Common myeloid progenitor, CD34-positive (primary cell): ENCODE results near the gene PPFIA1.

Experiments
- CTCF ChIA-PET: fragments of 350-600 bp; sonication (Branson Sonifier 250); formaldehyde crosslinking; loops from one replicate; lab custom pipeline; 2021; ENCODE audit warnings: antibody characterized with exemption; lab: Charles Lee
- POLR2A ChIA-PET: fragments of 350-600 bp; sonication (Branson Sonifier 250); formaldehyde crosslinking; loops from one replicate; lab custom pipeline; 2021; ENCODE audit warnings: antibody characterized with exemption; lab: Charles Lee
- DNase-seq, 3 donors: peaks; one replicate each; pipeline versions ENCODE4 v3.0.0 to v3.0.0-alpha.2; 2013
- H3K27ac ChIP-seq, 2 experiments: 1 replicate in 1 of 2; 2 replicates in 1 of 2; pipeline ENCODE4 v1.7.0; 2013; ENCODE audit warnings: inconsistent platforms in 2 of 2, low read length in 2 of 2, mild to moderate bottlenecking in 2 of 2, low read depth in 1 of 2, moderate library complexity in 1 of 2; ENCODE audit not compliant: severe bottlenecking in 2 of 2, insufficient read depth in 1 of 2, poor library complexity in 1 of 2
- H3K27me3 ChIP-seq, 5 experiments: replicated peaks in 2 of 5; 1 replicate in 3 of 5; 2 replicates in 2 of 5; pipeline versions ENCODE4 v1.6.1 to v1.7.0; 2013; ENCODE audit warnings: low read length in 4 of 5, mild to moderate bottlenecking in 2 of 5, moderate library complexity in 2 of 5, inconsistent platforms in 1 of 5; ENCODE audit not compliant: insufficient read depth in 5 of 5, control insufficient read depth in 4 of 5
- H3K36me3 ChIP-seq, 4 experiments: 1 replicate in 2 of 4; 2 replicates in 2 of 4; pipeline versions ENCODE4 v1.6.1 to v1.7.0; 2013; ENCODE audit warnings: low read length in 3 of 4, control low read depth in 1 of 4, mild to moderate bottlenecking in 1 of 4; ENCODE audit not compliant: control insufficient read depth in 4 of 4, insufficient read depth in 4 of 4
- H3K4me1 ChIP-seq, 4 experiments: 1 replicate in 3 of 4; 2 replicates in 1 of 4; pipeline versions ENCODE4 v1.6.1 to v1.7.1; 2013; ENCODE audit warnings: low read length in 3 of 4, mild to moderate bottlenecking in 3 of 4, control low read depth in 1 of 4, inconsistent platforms in 1 of 4, moderate library complexity in 1 of 4; ENCODE audit not compliant: control insufficient read depth in 4 of 4, insufficient read depth in 4 of 4; ENCODE audit errors: control extremely low read depth in 1 of 4
- H3K4me3 ChIP-seq, 7 experiments: 1 replicate in 4 of 7; 2 replicates in 3 of 7; pipeline versions ENCODE4 v1.5.1 to v1.7.0; 2013; ENCODE audit warnings: mild to moderate bottlenecking in 7 of 7, low read length in 6 of 7, moderate library complexity in 6 of 7, inconsistent platforms in 2 of 7, low read depth in 2 of 7, control low read depth in 1 of 7; ENCODE audit not compliant: insufficient read depth in 4 of 7, control insufficient read depth in 1 of 7; ENCODE audit errors: extremely low read depth in 1 of 7
- H3K9me3 ChIP-seq, 5 experiments: 1 replicate in 4 of 5; 2 replicates in 1 of 5; pipeline versions ENCODE4 v1.6.1 to v1.7.1; 2013; ENCODE audit warnings: low read length in 4 of 5, mild to moderate bottlenecking in 2 of 5, inconsistent platforms in 1 of 5, low read depth in 1 of 5, moderate library complexity in 1 of 5; ENCODE audit not compliant: control insufficient read depth in 4 of 5, insufficient read depth in 2 of 5; ENCODE audit errors: control extremely low read depth in 1 of 5
- WGBS: methylation state at CpG from one replicate; pipeline ENCODE4 v1.1.5; 2013; ENCODE audit not compliant: insufficient coverage; 5-methylcytosine and 5-hydroxymethylcytosine counted together

Gene PPFIA1

GRCh38 chr11:70423523-70424505, 153.3 kb downstream of the PPFIA1 start:
- ChIA-PET POLR2A (no interaction called here), CTCF (interaction anchor here (0.8 to 1.3 kb wide), 6 partner anchors 9 to 46 kb away, joined by 3 to 5 read pairs (median 4); no protein-coding TSS in a partner anchor)
- DNase-seq, result peak; percentile 67 to 97 (median 95)

DNA sequence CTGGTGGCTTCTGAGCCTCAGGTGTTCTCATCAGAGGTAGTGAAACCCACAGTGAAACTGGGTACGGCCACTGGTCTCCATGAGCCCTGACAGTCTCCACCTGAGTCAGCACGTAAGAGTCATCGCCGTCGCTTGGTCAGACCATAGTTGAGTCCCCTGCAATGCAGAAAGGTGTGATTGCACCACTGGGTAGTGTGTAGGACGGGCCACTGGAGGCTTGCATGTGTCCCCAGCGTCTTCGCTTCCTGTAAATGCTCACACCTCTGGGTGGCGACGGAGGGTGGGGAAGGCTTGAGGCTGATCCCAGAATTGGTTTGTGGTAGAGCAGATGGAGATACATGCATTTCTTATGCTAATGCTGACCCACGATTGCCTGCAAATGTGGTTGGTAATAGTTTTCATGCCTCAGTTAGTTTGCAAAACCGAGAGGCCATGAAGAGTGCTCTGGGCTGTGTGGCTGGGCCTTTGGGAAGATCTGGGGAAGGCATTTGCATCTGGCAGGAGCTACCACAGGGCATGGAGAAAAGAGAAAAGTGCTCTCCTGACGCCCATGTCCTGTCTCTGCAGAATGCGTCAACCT, 154.4 kb downstream of the PPFIA1 start:
- WGBS, result 94% methylated on average over 14 of the region's 14 CpGs
- Histone ChIP-seq H3K36me3 (no peaks in the 10 kb centered on the region), H3K9me3 (no peaks in the 10 kb centered on the region), H3K27ac (no peak overlapping the region), H3K4me3 (peak overlapping the region in 1 of 7 experiments; percentile 3), H3K4me1 (peaks cover 0 to 25% (median 13%) of the 10 kb centered on the region in 4 experiments), H3K27me3 (peaks cover 0 to 5% (median 2%) of the 10 kb centered on the region in 5 experiments)
- POLR2A ChIA-PET, result no interaction called here
- DNase-seq, result no peak
- CTCF ChIA-PET, result interaction anchor here (0.9 to 1.3 kb wide), 3 partner anchors 10 to 15 kb away, joined by 4 to 5 read pairs (median 4); no protein-coding TSS in a partner anchor

More at GRCh38 chr11:70423523-70424505, 153.3 kb downstream of the PPFIA1 start:
- 71% methylated on average over 31 of the region's 34 CpGs for WGBS
- Histone ChIP-seq H3K27me3 (peaks cover 0 to 5% (median 2%) of the 10 kb centered on the region in 5 experiments), H3K4me1 (peaks cover 0 to 20% (median 13%) of the 10 kb centered on the region in 4 experiments), H3K9me3 (no peaks in the 10 kb centered on the region), H3K27ac (no peak overlapping the region), H3K36me3 (no peaks in the 10 kb centered on the region), H3K4me3 (peak overlapping the region in 1 of 7 experiments; percentile 3)

GRCh38 chr11:70427436-70427835, 156.9 kb downstream of the PPFIA1 start:
- peaks cover 0 to 46% (median 28%) of the 10 kb centered on the region in 4 experiments for H3K4me1 ChIP-seq
- ChIA-PET POLR2A (interaction anchor here (0.5 kb wide), 1 partner anchor 53 kb away, joined by 3 read pairs; no protein-coding TSS in a partner anchor), CTCF (interaction anchor here (1.6 kb wide), 1 partner anchor 9 kb away, joined by 3 read pairs; no protein-coding TSS in a partner anchor)

GRCh38 chr11:70428701-70429427, 158.4 kb downstream of the PPFIA1 start:
- H3K27me3 ChIP-seq, result peaks cover 0 to 5% (median 0%) of the 10 kb centered on the region in 5 experiments
- no peaks in the 10 kb centered on the region for H3K9me3 ChIP-seq
- H3K27ac ChIP-seq, result no peak overlapping the region
- POLR2A ChIA-PET, result no interaction called here
- H3K4me3 ChIP-seq, result no peak overlapping the region
- H3K36me3 ChIP-seq, result no peaks in the 10 kb centered on the region
- DNase-seq, result no peak
- CTCF ChIA-PET, result interaction anchor here (1.2 kb wide), 1 partner anchor 11 kb away, joined by 5 read pairs; no protein-coding TSS in a partner anchor
- WGBS, result 97% methylated on average over 15 of the region's 18 CpGs
- H3K4me1 ChIP-seq, result peaks cover 0 to 44% (median 26%) of the 10 kb centered on the region in 4 experiments

More at GRCh38 chr11:70427436-70427835, 156.9 kb downstream of the PPFIA1 start:
- WGBS, result 99% methylated on average over 11 of the region's 11 CpGs
- Histone ChIP-seq H3K9me3 (no peaks in the 10 kb centered on the region), H3K27me3 (peaks cover 0 to 5% (median 0%) of the 10 kb centered on the region in 5 experiments), H3K36me3 (no peaks in the 10 kb centered on the region), H3K4me3 (no peak overlapping the region), H3K27ac (no peak overlapping the region)
- DNase-seq, result no peak

DNA sequence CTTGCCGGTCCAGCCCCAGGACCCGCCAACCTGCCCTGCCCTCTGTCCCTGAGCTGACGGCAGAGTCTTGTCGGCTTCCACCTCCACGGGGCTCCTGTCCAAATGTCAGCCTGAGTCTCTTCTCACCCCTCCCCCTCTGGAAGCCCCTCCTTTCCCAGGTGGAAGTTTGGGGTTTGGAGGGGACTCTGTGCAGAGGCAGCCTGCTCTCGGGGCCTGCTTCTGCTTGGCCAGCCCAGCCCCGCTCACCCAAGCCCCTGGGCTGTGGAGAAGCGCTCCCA, 158.9 kb downstream of the PPFIA1 start:
- H3K27me3 ChIP-seq, result peaks cover 0 to 5% (median 0%) of the 10 kb centered on the region in 5 experiments
- no peaks in the 10 kb centered on the region for H3K9me3 ChIP-seq
- no peak overlapping the region for H3K27ac ChIP-seq
- CTCF ChIA-PET, result interaction anchor here (1.2 kb wide), 1 partner anchor 10 kb away, joined by 5 read pairs; no protein-coding TSS in a partner anchor
- POLR2A ChIA-PET, result no interaction called here
- DNase-seq, result no peak
- no peak overlapping the region for H3K4me3 ChIP-seq
- H3K36me3 ChIP-seq, result no peaks in the 10 kb centered on the region
- peaks cover 0 to 39% (median 21%) of the 10 kb centered on the region in 4 experiments for H3K4me1 ChIP-seq
- WGBS, result 89% methylated on average over 4 of the region's 8 CpGs

- CTCF ChIA-PET, result interaction anchor here (1.2 to 1.3 kb wide), 2 partner anchors 10 to 39 kb away, joined by 3 to 5 read pairs; no protein-coding TSS in a partner anchor
- POLR2A ChIA-PET, result interaction anchor here (0.7 kb wide), 1 partner anchor 10 kb away, joined by 3 read pairs; no protein-coding TSS in a partner anchor
These were observed 159.4 kb downstream of the PPFIA1 start for GRCh38 chr11:70429724-70430521.

More at GRCh38 chr11:70429724-70430521, 159.4 kb downstream of the PPFIA1 start:
- Histone ChIP-seq H3K4me3 (no peak overlapping the region), H3K27ac (no peak overlapping the region), H3K36me3 (no peaks in the 10 kb centered on the region), H3K4me1 (peaks cover 0 to 33% (median 17%) of the 10 kb centered on the region in 4 experiments), H3K9me3 (no peaks in the 10 kb centered on the region), H3K27me3 (peaks cover 0 to 5% (median 0%) of the 10 kb centered on the region in 5 experiments)
- 61% methylated on average over 9 of the region's 11 CpGs for WGBS
- DNase-seq, result peak in 2 of 3 donors; percentile 53 to 63
